Endothelial cell (in vitro differentiated cells): Measurements from ENCODE around the gene CLDN11. TPM values are rescaled to one million over a fixed set of nuclear protein-coding genes. Genes with fewer than 3 reads are reported as not detected.

Source experiments
- DNase-seq: peaks from one replicate; pipeline ENCODE4 v3.0.0; 2021; ENCODE audit warnings: low spot score
- H3K27ac Mint-ChIP-seq: one replicate; pipeline ENCODE4 v1.8.0; 2021; ENCODE audit warnings: mixed read lengths, inconsistent platforms; ENCODE audit not compliant: unreplicated experiment
- H3K27me3 Mint-ChIP-seq: one replicate; pipeline ENCODE4 v1.8.0; 2021; ENCODE audit warnings: mild to moderate bottlenecking, moderate library complexity, mixed read lengths, inconsistent platforms; ENCODE audit not compliant: unreplicated experiment
- H3K36me3 Mint-ChIP-seq: one replicate; pipeline ENCODE4 v1.8.0; 2021; ENCODE audit warnings: mild to moderate bottlenecking, low read depth, mixed read lengths, inconsistent platforms; ENCODE audit not compliant: unreplicated experiment
- H3K4me1 Mint-ChIP-seq: one replicate; pipeline ENCODE4 v1.8.0; 2021; ENCODE audit warnings: mild to moderate bottlenecking, mixed read lengths, inconsistent platforms; ENCODE audit not compliant: unreplicated experiment
- H3K4me3 Mint-ChIP-seq: one replicate; pipeline ENCODE4 v1.8.0; 2021; ENCODE audit warnings: mild to moderate bottlenecking, mixed read lengths, inconsistent platforms; ENCODE audit not compliant: unreplicated experiment
- H3K9me3 Mint-ChIP-seq: one replicate; pipeline ENCODE4 v1.8.0; 2021; ENCODE audit warnings: mixed read lengths, inconsistent platforms; ENCODE audit not compliant: unreplicated experiment
- CTCF ChIP-seq: fragments of 200-600 bp; sonication (generic); IDR thresholded peaks from one replicate; pipeline ENCODE4 v1.5.0; 2021; ENCODE audit warnings: antibody characterized with exemption; ENCODE audit not compliant: unreplicated experiment
- long read RNA-seq: library from polyadenylated mRNA; unstranded; transcript quantifications from one replicate; pipeline ENCODE4 v2.0.0, GENCODE V29; 2020; ENCODE audit not compliant: unreplicated experiment
- total RNA-seq: library from RNA; stranded (reverse); fragmentation: NEBNext Ultra II Directional; extraction: Animal tissue kit (Norgen Biotek cat#: 25700); gene quantifications from one replicate; pipeline ENCODE4 v1.2.1, GENCODE V29; 2021; ENCODE audit not compliant: unreplicated experiment

The CLDN11 gene
- total RNA-seq: 1.8 TPM
- long read RNA-seq: 0 reads

- H3K27me3 Mint-ChIP-seq: peaks cover 9% of the 10 kb centered on the region
- H3K4me1 Mint-ChIP-seq: peaks cover 12% of the 10 kb centered on the region
- peak within 1 kb of the TSS; percentile 88 for H3K4me3 Mint-ChIP-seq
- H3K36me3 Mint-ChIP-seq: peaks cover 3% of the 10 kb centered on the region
- no peaks in the 10 kb centered on the region for H3K9me3 Mint-ChIP-seq
- TF ChIP-seq CTCF: no peak
- peak; percentile 33 for DNase-seq
- H3K27ac Mint-ChIP-seq: no peak within 1 kb of the TSS
Observed at GRCh38 chr3:170418422-170419398, at the start of gene CLDN11. Gene CLDN11, plus strand, starts transcription at chr3:170418868. Its CDS starts 199 bp downstream, at chr3:170419067.

DNA sequence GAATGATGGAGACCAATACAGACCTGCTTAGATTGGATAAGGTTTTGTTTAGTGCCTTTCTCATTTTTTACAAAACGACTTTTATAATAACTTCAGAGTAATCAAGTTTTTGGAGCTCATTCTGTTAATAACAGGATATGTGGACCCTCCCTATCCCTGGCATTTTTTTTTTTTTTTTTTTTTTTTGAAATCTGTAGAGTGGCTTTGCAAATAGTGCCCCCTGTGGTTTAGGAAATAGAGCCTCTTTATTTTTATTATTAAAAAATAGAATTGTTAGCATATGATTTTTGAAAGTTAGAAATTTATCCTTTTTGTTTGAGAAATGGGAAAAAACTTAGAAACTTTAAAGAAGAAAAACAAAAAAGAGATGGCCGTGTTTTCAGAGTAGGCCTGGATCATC is 49.7 kb upstream of the CLDN11 start:
- no peak for DNase-seq
- Mint-ChIP-seq H3K4me1 (peaks cover 7% of the 10 kb centered on the region), H3K9me3 (no peaks in the 10 kb centered on the region), H3K36me3 (peaks cover 8% of the 10 kb centered on the region), H3K27me3 (peaks cover 3% of the 10 kb centered on the region), H3K4me3 (no peak overlapping the region), H3K27ac (no peak overlapping the region)
- peak; percentile 67 for TF ChIP-seq CTCF

DNA sequence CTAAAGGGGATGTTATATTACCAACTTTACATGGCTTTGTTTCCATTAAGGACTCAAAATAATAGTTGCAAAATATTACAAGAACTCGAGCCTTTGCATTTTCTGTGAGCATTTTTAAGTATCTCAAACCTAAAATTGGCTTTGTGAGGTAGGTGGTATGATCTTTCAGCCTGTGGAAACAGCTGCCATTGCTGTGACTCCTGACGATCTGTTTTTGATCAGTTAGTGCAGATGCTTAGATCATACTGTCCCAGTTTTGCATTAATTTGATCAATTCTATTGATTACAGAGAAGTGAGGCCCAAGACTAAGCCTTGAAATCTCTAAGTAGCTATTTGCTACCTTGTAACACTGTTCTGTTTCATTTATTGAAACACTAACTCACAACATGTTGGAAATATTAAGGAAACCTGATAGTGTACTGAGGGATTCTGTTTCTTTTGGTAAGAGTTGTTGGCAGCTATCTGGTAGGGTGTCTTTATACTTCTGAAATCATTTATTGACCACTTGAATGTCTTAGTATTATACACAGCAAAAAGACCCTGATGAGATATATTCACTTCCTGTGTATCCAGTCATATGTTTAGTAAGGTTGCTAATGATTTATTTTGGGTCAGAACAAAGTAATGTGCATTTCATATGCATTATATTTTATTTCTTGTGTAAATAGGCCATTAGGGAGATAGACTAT is 46.3 kb upstream of the CLDN11 start:
- Mint-ChIP-seq H3K27me3 (peaks cover 1% of the 10 kb centered on the region), H3K4me3 (no peak overlapping the region), H3K4me1 (no peaks in the 10 kb centered on the region), H3K27ac (no peak overlapping the region), H3K36me3 (peaks cover 3% of the 10 kb centered on the region), H3K9me3 (no peaks in the 10 kb centered on the region)
- no peak for DNase-seq
- no peak for TF ChIP-seq CTCF

DNA sequence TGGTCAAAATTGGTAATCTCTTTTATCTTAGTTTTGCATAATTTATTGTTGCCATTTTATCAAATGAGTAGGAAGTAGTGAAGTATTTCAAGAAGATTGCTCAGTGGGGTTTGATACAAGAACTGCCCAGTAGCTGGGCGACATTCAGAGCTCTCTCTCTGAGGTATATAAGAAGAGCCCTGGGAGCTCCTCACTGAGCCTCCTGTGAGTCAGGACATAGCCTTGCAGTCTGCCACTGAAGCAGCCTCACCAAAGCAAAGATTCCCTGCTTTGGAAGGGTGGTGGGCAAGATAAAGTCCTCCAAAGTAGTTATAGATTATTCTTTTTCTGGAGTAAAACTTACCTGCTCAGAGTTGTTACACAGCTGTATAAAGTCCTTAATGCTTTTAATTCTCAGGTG is 35.1 kb upstream of the CLDN11 start:
- no peaks in the 10 kb centered on the region for H3K27me3 Mint-ChIP-seq
- H3K4me1 Mint-ChIP-seq: peaks cover 14% of the 10 kb centered on the region
- no peak for TF ChIP-seq CTCF
- H3K4me3 Mint-ChIP-seq: no peak overlapping the region
- peaks cover 30% of the 10 kb centered on the region for H3K36me3 Mint-ChIP-seq
- no peaks in the 10 kb centered on the region for H3K9me3 Mint-ChIP-seq
- no peak overlapping the region for H3K27ac Mint-ChIP-seq
- DNase-seq: no peak

DNA sequence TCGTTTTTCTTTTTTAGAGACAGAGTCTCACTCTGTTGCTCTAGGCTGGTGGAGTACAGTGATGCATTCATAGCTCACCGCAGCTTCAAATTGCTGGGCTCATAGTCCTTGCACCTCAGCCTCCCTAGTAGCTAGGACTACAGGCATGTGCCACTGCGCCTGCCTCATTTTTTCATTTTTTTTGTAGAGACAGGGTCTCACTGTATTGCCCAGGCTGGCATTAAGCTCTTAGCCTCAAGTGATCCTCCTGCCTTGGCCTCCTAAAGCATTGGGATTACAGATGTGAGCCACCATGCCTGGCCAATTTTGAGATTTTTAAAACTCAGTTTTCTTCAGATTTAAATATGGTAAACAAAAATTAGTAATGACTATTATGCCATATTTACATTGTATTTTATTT is 32.2 kb upstream of the CLDN11 start:
- Mint-ChIP-seq H3K27ac (no peak overlapping the region), H3K4me1 (no peaks in the 10 kb centered on the region), H3K9me3 (no peaks in the 10 kb centered on the region), H3K27me3 (no peaks in the 10 kb centered on the region), H3K4me3 (no peak overlapping the region), H3K36me3 (peaks cover 20% of the 10 kb centered on the region)
- DNase-seq: no peak
- TF ChIP-seq CTCF: no peak
